AG09309 (cell line): ENCODE results near the gene CCDC85A.

ENCODE experiments used
- DNase-seq: peaks from one replicate; pipeline ENCODE4 v3.0.0-alpha.2; 2010; ENCODE audit warnings: low read depth
- H3K4me3 ChIP-seq: 2 replicates; pipeline ENCODE4 v1.5.1; 2011; ENCODE audit warnings: mild to moderate bottlenecking, low read depth, low read length, moderate library complexity; ENCODE audit not compliant: control insufficient read depth
- CTCF ChIP-seq: IDR thresholded peaks from 2 replicates; pipeline ENCODE4 v1.5.1; 2011; ENCODE audit warnings: mild to moderate bottlenecking, low read depth, low read length, inconsistent platforms; ENCODE audit not compliant: insufficient read depth, control insufficient read depth; ENCODE audit errors: missing control alignments

The CCDC85A gene

DNA sequence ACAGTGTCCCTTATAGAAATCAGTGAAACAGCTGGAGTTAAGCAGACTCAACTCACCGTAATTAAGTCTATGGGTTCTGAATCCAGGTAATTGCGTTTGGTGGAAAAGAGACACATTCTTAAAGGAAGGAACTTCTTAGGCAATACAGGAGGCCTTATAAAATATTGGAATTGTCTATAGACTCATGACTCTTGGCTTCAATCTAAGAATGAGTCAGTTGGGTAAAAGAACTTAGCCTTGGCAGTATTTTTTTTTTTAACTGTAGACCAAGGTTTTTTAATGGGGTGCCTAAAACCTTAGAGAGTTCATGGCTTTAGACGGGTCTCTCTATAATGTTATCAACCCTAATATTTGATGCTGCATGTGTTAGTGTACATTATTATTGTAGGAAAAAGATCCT lies 47.6 kb downstream of the CCDC85A start:
- TF ChIP-seq CTCF = no peak
- DNase-seq = no peak
- H3K4me3 ChIP-seq = no peak overlapping the region

DNA sequence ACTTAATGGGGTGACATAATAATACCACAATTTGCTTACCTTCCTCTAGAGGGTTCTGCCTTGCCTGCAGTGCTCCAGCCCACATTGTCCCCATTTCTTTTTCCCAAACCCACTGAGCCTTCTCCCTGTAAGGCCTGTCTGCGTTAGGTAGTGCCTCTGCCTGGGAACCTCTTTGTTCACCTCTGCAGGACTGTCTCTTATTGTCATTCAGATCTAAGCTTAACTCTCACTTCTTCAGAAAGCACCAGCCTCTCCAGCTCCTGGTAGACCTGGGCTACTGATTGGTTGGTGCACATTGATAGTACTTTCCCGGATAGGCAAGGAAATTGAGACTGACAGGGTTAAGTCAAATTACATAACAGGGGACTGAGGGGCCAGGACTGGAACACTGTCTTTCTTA lies 49.1 kb downstream of the CCDC85A start:
- no peak for TF ChIP-seq CTCF
- no peak for DNase-seq
- no peak overlapping the region for H3K4me3 ChIP-seq

GRCh38 chr2:56234241-56234640 lies 50.5 kb downstream of the CCDC85A start:
- no peak for DNase-seq
- H3K4me3 ChIP-seq = no peak overlapping the region
- TF ChIP-seq CTCF = no peak

- no peak for TF ChIP-seq CTCF
- no peak for DNase-seq
- no peak overlapping the region for H3K4me3 ChIP-seq
These were observed 55.2 kb downstream of the CCDC85A start for GRCh38 chr2:56239030-56239429.

GRCh38 chr2:56239437-56239836 lies 55.6 kb downstream of the CCDC85A start:
- TF ChIP-seq CTCF = no peak
- H3K4me3 ChIP-seq = no peak overlapping the region
- DNase-seq = no peak

- no peak for TF ChIP-seq CTCF
- DNase-seq = no peak
- no peak overlapping the region for H3K4me3 ChIP-seq
These were observed 56.4 kb downstream of the CCDC85A start for GRCh38 chr2:56240210-56240609.

- no peak for DNase-seq
- TF ChIP-seq CTCF = no peak
- H3K4me3 ChIP-seq = no peak overlapping the region
These were observed 60.7 kb downstream of the CCDC85A start for GRCh38 chr2:56244506-56244905.
